ENCODE data around the gene HHEX.
"Not testable (repeated sequence)": the region's sequence is repeated elsewhere in the genome, so short reads cannot be mapped to it uniquely, and the experiment has no call there.

HHEX gene

DNA sequence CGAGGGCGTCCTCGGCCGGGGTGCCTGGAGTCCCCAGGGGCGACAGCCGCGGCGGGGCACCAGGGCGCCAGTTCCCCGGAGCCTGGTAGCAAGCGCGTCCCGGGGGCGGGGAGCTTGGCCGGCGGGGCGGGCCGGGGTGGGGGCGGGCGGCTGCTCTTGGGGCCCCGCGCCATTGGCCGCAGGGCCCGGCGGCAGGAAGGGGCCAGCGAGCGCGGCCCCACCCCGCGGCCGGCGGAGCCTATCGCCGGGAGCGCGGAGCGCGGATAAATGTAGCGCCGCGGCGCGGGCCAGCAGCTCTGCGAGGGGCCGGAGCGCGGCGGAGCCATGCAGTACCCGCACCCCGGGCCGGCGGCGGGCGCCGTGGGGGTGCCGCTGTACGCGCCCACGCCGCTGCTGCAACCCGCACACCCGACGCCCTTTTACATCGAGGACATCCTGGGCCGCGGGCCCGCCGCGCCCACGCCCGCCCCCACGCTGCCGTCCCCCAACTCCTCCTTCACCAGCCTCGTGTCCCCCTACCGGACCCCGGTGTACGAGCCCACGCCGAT lies at the start of gene HHEX:
HHEX (plus strand) TSS at position 293 of the 548 bp plus-strand sequence; CDS start at position 325, 32 bp downstream.
- peak in 4 of 56 donors; percentile 24 to 34 (median 28) for DNase-seq

- DNase-seq = no peak
Measured at GRCh38 chr10:92640107-92640506, 49.6 kb upstream of the HHEX start.

DNA sequence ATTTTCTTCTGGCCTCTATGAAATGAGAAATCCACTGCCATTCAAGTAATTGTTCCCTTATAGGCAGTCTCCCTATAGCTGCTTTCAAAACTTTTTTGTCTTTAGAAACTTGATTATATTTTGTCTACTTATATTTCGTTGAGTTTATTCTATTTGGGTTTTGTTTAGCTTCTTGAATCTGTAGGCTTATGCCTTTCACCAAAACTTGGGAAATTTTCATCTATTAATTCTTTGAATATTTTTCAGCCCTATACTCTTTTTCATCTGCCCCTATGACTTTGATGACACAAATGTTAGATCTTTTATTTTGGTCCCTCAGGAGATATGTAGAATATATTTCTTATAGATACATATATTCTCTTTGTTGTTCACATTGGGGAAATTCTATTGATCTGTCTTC lies 48.3 kb upstream of the HHEX start:
- DNase-seq = no peak

GRCh38 chr10:92644921-92645320 lies 44.8 kb upstream of the HHEX start:
- DNase-seq = no peak

GRCh38 chr10:92650864-92651263 lies 38.9 kb upstream of the HHEX start:
- not testable (repeated sequence) for DNase-seq

DNA sequence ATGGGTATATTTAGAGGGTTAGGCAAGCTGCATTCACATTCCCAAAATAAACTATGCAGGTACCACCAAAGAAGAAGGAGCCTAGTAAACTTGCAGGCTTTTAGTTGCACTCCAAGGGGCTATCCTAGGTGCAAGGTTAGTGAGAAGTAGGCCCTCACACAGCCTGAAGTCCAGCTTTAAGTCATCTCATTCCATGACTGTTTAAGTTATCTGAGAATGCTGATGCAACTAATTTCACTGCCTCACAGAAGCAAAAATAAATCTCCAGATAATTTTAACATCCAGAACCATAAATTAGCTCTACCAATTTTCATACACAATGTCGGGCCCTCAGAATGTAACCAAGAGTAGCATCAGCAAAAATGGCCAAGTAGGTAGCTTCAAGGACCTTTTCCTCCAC lies 34.3 kb upstream of the HHEX start:
- DNase-seq = no peak

- no peak for DNase-seq
Measured at GRCh38 chr10:92656266-92656961, 33.3 kb upstream of the HHEX start.

- DNase-seq = no peak
Measured at GRCh38 chr10:92657024-92657423, 32.7 kb upstream of the HHEX start.

GRCh38 chr10:92662848-92663247 lies 26.9 kb upstream of the HHEX start:
- DNase-seq = no peak

GRCh38 chr10:92664322-92664721 lies 25.4 kb upstream of the HHEX start:
- no peak for DNase-seq

DNA sequence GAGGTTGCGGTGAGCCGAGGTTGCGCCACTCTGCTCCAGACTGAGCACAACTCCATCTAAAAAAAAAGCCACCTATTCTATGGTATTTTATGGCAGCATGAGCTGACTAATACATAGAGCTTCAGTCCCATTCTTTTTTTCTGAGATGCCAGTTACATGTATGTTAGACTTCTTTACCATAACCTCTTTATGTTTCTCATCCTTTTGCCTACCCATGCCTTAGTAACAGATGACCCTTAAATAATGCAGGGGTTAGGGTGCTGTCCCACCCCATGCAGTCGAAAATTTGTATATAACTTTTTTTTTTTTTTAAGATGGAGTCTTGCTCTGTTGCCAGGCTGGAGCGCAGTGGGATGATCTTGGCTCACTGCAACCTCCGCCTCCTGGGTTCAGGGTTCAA lies 22.7 kb upstream of the HHEX start:
- no peak for DNase-seq

GRCh38 chr10:92677708-92678107 lies 12.0 kb upstream of the HHEX start:
- no peak for DNase-seq

- DNase-seq = no peak
Measured at GRCh38 chr10:92678206-92678605, 11.5 kb upstream of the HHEX start.

- DNase-seq = no peak
Measured at GRCh38 chr10:92681306-92681834, 8.4 kb upstream of the HHEX start.

DNA sequence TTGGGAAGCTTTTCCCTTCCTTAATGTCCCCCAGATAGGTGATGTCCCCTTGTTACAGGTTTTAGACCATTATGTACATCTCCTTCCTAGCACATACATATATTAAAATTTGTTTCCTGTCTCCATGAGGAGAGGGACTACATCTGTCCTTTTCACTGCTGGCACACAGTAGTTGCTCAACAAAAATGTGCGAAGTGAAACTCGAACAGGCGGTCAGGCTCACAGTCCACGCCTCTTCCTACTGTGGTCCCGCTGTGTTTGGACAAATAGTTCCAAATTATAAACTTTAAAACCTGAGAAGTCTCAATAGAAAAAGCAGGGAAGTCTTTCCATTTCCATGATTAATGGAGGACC lies 1.2 kb upstream of the HHEX start:
- no peak for DNase-seq

- no peak for DNase-seq
Measured at GRCh38 chr10:92688927-92689662, 660 bp upstream of the HHEX start.

DNA sequence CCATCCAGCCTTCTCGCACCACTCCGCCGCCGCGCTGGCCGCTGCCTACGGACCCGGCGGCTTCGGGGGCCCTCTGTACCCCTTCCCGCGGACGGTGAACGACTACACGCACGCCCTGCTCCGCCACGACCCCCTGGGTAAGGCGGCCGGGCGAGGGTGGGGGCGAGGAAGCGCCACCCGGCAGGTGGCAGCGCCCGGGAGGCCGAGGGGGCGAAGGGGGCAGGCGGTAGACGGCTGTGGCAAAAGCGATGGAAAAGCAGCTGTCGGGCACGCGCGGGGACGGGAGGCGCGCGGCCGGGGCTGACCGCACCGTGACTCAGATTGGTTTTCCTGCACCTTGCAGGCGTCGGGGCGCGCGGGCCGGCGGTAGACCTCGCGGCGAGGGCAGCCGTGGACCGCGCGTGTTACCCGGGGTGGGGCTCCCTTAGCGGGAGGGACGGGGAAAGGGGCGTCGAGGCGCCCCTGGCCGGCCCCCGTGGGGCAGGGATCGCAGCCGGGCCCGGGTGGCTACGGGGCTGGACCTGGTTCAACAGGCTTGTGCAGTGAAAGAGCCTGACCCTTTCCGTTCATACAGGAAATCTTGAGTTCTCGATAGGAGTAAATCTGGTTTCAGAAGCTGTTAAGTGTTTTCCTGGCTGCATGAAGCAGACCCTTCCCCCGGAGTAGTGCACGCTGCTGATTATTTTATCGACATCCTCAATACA lies 608 bp downstream of the HHEX start:
- DNase-seq = peak in 1 of 56 donors; percentile 5

GRCh38 chr10:92690915-92691590 lies 1.3 kb downstream of the HHEX start:
- DNase-seq = no peak

GRCh38 chr10:92691591-92692079 lies 1.9 kb downstream of the HHEX start:
- peak in 10 of 56 donors; percentile 2 to 40 (median 28) for DNase-seq

DNA sequence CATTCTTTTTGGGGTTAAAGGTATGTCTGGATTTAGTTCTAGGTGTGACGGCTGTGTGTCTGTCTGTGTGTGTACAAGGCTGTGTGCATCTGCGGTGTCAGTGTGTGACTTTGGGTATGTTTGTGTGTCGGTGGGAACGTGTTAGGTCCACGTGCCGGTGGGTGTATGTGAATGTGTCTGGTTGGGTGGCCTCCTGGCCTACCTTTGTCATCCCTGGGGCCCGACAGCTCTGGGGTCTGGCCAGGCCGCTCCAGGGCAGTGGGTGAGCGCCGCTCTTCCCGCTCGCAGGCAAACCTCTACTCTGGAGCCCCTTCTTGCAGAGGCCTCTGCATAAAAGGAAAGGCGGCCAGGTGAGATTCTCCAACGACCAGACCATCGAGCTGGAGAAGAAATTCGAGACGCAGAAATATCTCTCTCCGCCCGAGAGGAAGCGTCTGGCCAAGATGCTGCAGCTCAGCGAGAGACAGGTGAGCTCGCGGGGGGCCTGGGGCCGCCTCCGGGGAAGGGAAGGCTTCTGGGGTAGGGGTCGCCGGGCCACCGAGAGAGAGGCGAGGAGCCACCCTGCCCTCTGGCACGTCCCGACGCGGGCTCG lies 2.4 kb downstream of the HHEX start:
- no peak for DNase-seq

Data from amygdala (tissue), 56 donors.